ENCODE results near the gene CDH19. TPM values are rescaled to one million over a fixed set of nuclear protein-coding genes. Genes with fewer than 3 reads are reported as not detected.

CDH19 gene
- total RNA-seq, 3 donors from 2014 or later: 0.64 to 12.9 (median 0.98) TPM

DNA sequence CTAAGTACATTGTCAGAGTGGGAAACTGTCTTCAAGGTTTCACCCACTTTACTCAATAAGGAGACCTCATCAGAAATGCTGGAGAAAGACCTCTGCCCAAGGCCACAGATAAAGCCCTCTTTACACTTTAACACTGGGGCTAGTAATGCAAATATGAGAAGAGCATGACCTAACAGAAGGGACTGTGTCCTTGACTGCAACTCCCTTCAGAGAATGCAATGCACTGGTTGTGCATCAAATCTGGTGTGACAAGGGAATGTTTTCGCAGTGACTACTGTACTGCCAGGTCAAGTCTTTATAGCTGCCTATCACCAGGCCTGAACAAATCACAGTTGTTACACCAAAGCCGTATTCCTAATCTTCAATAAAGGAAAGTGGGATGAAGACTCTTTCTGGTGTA lies 28.6 kb downstream of the CDH19 start:
- DNase-seq (ENCODE audit: low spot score in 2 of 2): no peak
- Histone ChIP-seq H3K4me3 (no peak overlapping the region), H3K27ac (no peak overlapping the region), H3K36me3 (peaks cover 4% of the 10 kb centered on the region), H3K27me3 (no peaks in the 10 kb centered on the region), H3K4me1 (no peaks in the 10 kb centered on the region), H3K9me3 (no peaks in the 10 kb centered on the region)
- intact Hi-C loops (cut with DNase I; ENCODE audit: low total_unique reads): no loop called here
- TF ChIP-seq POLR2AphosphoS5 (IDR thresholded peaks at IDR 0.05) (no peak), POLR2A (IDR thresholded peaks at IDR 0.05) (no peak)
- TF ChIP-seq, protein P1, sequence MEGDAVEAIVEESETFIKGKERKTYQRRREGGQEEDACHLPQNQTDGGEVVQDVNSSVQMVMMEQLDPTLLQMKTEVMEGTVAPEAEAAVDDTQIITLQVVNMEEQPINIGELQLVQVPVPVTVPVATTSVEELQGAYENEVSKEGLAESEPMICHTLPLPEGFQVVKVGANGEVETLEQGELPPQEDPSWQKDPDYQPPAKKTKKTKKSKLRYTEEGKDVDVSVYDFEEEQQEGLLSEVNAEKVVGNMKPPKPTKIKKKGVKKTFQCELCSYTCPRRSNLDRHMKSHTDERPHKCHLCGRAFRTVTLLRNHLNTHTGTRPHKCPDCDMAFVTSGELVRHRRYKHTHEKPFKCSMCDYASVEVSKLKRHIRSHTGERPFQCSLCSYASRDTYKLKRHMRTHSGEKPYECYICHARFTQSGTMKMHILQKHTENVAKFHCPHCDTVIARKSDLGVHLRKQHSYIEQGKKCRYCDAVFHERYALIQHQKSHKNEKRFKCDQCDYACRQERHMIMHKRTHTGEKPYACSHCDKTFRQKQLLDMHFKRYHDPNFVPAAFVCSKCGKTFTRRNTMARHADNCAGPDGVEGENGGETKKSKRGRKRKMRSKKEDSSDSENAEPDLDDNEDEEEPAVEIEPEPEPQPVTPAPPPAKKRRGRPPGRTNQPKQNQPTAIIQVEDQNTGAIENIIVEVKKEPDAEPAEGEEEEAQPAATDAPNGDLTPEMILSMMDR (IDR thresholded peaks at IDR 0.05): no peak

DNA sequence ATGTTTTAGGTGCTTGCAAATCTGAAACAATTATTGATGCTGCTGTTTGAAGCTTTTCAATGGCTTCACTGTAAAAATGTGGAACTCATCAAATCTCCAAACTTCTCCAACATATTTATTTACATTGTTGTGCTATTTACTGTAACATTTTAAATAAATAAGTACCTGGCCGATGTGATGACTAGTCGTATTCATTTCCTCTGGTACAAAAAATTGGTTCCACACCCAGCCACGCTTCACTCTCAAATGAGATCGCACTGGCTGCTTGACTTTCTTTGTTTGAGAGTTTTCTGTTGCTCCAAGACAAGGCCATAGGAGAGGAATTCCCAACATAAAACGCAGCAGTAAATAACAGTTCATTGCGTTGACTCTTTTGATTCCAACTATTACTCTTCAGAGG lies 32.0 kb downstream of the CDH19 start:
- no peaks in the 10 kb centered on the region for H3K9me3 ChIP-seq
- no peak overlapping the region for H3K4me3 ChIP-seq
- no peaks in the 10 kb centered on the region for H3K27me3 ChIP-seq
- intact Hi-C loops (cut with DNase I; ENCODE audit: low total_unique reads): no loop called here
- peaks cover 4% of the 10 kb centered on the region for H3K36me3 ChIP-seq
- no peak overlapping the region for H3K27ac ChIP-seq
- no peak for DNase-seq (ENCODE audit: low spot score in 2 of 2)
- no peaks in the 10 kb centered on the region for H3K4me1 ChIP-seq
- TF ChIP-seq, protein P1 (IDR thresholded peaks at IDR 0.05): no peak
- TF ChIP-seq POLR2AphosphoS5 (IDR thresholded peaks at IDR 0.05) (no peak), POLR2A (IDR thresholded peaks at IDR 0.05) (no peak)

DNA sequence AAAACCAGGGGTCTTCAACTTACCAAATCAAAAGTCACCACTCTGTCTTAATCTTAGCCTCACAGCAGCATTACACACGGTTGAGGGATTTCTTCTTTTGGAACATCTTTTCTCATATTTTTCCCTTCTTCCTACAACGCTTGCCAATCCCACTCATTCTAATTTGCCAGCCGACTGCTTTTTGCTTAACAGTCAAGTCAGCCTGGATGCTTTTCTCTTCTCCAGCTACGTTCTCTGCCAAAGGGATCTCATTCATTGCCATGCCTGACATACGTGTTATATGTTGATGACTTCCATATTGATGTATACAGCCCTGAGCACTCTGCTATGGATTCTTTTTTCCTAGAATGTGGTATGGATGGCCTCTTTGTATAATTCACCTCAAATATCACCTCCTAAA lies 37.3 kb downstream of the CDH19 start:
- TF ChIP-seq POLR2A (IDR thresholded peaks at IDR 0.05) (no peak), POLR2AphosphoS5 (IDR thresholded peaks at IDR 0.05) (no peak)
- TF ChIP-seq, protein P1 (IDR thresholded peaks at IDR 0.05): no peak
- Histone ChIP-seq H3K4me3 (no peak overlapping the region), H3K36me3 (no peaks in the 10 kb centered on the region), H3K4me1 (no peaks in the 10 kb centered on the region), H3K27ac (no peak overlapping the region), H3K27me3 (no peaks in the 10 kb centered on the region), H3K9me3 (peaks cover 0 to 3% of the 10 kb centered on the region in 2 donors)
- DNase-seq (ENCODE audit: low spot score in 2 of 2): no peak
- intact Hi-C loops (cut with DNase I; ENCODE audit: low total_unique reads): no loop called here

DNA sequence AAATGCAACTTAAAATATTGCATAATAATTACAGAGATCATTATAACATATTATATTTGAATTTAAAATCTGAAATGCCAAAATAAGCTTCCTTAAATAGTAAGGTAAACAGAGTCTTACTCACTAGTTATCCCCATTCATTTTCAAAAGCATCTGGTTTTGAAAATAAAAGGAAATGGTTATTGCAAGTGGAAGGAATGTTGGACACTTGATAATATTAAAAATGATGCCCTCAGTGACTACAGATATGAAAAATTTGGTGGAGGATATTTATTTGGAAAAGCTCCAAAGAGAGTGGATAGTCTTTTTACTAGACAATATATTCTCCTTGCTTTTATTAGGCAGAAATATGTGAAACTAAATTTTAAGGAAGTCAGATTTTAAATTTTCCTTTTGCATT lies 39.7 kb downstream of the CDH19 start:
- no peak for TF ChIP-seq POLR2A (IDR thresholded peaks at IDR 0.05)
- no peak for TF ChIP-seq POLR2AphosphoS5 (IDR thresholded peaks at IDR 0.05)
- TF ChIP-seq, protein P1 (IDR thresholded peaks at IDR 0.05): no peak
- H3K36me3 ChIP-seq: no peaks in the 10 kb centered on the region
- H3K4me3 ChIP-seq: no peak overlapping the region
- H3K27ac ChIP-seq: no peak overlapping the region
- intact Hi-C loops (cut with DNase I; ENCODE audit: low total_unique reads): no loop called here
- no peak for DNase-seq (ENCODE audit: low spot score in 2 of 2)
- H3K27me3 ChIP-seq: no peaks in the 10 kb centered on the region
- H3K4me1 ChIP-seq: no peaks in the 10 kb centered on the region
- H3K9me3 ChIP-seq: peaks cover 0 to 3% of the 10 kb centered on the region in 2 donors

DNA sequence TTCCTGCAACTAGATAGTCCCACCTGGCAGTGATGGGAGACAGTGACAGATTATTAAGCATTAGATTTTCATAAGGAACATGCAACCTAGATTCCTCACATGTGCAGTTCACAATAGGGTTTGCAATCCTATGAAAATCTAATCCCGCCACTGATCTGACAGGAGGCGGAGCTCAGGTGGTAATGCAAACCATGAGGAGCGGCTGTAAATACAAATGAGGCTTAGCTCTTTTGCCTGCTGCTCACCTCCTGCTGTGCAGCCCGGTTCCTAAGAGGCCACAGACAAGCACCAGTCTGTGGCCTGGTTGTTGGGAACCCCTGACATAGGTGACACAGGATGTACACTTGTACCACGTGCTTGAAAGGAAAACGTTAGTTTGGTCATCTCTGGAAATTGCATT lies 41.6 kb downstream of the CDH19 start:
- peaks cover 0 to 3% of the 10 kb centered on the region in 2 donors for H3K9me3 ChIP-seq
- H3K27ac ChIP-seq: no peak overlapping the region
- no peaks in the 10 kb centered on the region for H3K27me3 ChIP-seq
- no peaks in the 10 kb centered on the region for H3K4me1 ChIP-seq
- no peak for DNase-seq (ENCODE audit: low spot score in 2 of 2)
- intact Hi-C loops (cut with DNase I; ENCODE audit: low total_unique reads): no loop called here
- TF ChIP-seq, protein P1 (IDR thresholded peaks at IDR 0.05): no peak
- TF ChIP-seq POLR2AphosphoS5 (IDR thresholded peaks at IDR 0.05): no peak
- TF ChIP-seq POLR2A (IDR thresholded peaks at IDR 0.05): no peak
- no peaks in the 10 kb centered on the region for H3K36me3 ChIP-seq
- no peak overlapping the region for H3K4me3 ChIP-seq

Measured in breast epithelium (tissue), 4 donors.